ENCODE results near the gene FAR2. TPM values are rescaled to one million over a fixed set of nuclear protein-coding genes. Genes with fewer than 3 reads are reported as not detected.

FAR2 gene
- total RNA-seq, 1 experiment from 2014 or later, result 22.1 TPM

DNA sequence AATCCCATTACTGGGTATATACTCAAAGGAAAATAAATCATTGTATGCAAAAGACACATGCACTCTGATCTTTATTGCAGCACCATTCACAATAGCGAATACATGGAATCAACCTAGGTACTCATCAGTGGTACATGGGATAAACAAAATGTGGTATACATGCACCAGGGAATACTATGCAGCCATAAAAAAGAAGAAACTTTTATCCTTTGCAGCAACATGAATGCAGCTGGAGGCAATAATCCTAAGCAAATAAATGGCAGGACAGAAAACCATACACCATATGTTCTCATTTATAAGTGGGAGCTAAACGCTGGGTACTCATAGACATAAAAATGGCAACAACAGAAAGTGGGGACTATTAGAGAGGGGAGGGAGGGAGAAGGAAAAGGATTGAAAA, 216.0 kb downstream of the FAR2 start:
- Mint-ChIP-seq H3K27ac (no peak overlapping the region), H3K4me1 (no peaks in the 10 kb centered on the region), H3K4me3 (no peak overlapping the region), H3K36me3 (ENCODE audit: insufficient read depth in 1 of 3, low read depth in 3 of 3) (peaks cover 12 to 37% (median 23%) of the 10 kb centered on the region in 3 experiments; a peak in 6 of 7 replicates), H3K27me3 (ENCODE audit: low read depth) (no peaks in the 10 kb centered on the region), H3K9me3 (no peaks in the 10 kb centered on the region)
- Histone ChIP-seq H2BK5ac (ENCODE audit: insufficient read length, low read length) (no peak overlapping the region), H2BK15ac (ENCODE audit: low read depth, low read length) (no peak overlapping the region), H3K27me3 (ENCODE audit: insufficient read depth, low read length) (no peaks in the 10 kb centered on the region), H3K56ac (ENCODE audit: insufficient read length, low read depth, low read length) (no peak overlapping the region), H3K14ac (ENCODE audit: insufficient read depth, low read length) (no peak overlapping the region), H3K23me2 (ENCODE audit: insufficient read length, low read depth, low read length, poor library complexity, severe bottlenecking) (no peaks in the 10 kb centered on the region), H2AK5ac (ENCODE audit: insufficient read length, low read length) (no peak overlapping the region), H4K8ac (replicated peaks; ENCODE audit: insufficient read length, low read depth, low read length) (no peak overlapping the region), H3K9ac (ENCODE audit: extremely low read depth, insufficient read length, low read length) (no peak overlapping the region), H4K20me1 (ENCODE audit: control insufficient read depth, insufficient read depth, insufficient read length) (no peaks in the 10 kb centered on the region), H3K27ac (ENCODE audit: insufficient read length, low read depth, low read length) (no peak overlapping the region), H2BK120ac (ENCODE audit: low read depth, low read length, poor library complexity, severe bottlenecking) (no peak overlapping the region), H3K4ac (ENCODE audit: low read depth, low read length) (no peak overlapping the region), H2BK20ac (ENCODE audit: low read depth, low read length, poor library complexity, severe bottlenecking) (no peak overlapping the region), H4K5ac (ENCODE audit: insufficient read length, low read depth, low read length) (no peak overlapping the region), H3K23ac (ENCODE audit: insufficient read length, low read depth, low read length) (no peak overlapping the region), H3K4me1 (ENCODE audit: insufficient read depth, low read length) (no peaks in the 10 kb centered on the region), H2AFZ (ENCODE audit: low read length) (no peak overlapping the region), H3K9me3 (ENCODE audit: control insufficient read depth, low read depth, low read length) (no peaks in the 10 kb centered on the region), H3K79me1 (ENCODE audit: insufficient read depth, low read depth, low read length, poor library complexity, severe bottlenecking) (no peaks in the 10 kb centered on the region), H3K4me2 (ENCODE audit: insufficient read depth, insufficient read length, low read length) (no peak overlapping the region), H3T11ph (ENCODE audit: low read length) (no peak overlapping the region), H2BK12ac (ENCODE audit: insufficient read length, low read depth, low read length) (no peak overlapping the region), H3K18ac (ENCODE audit: insufficient read length, low read depth, low read length) (no peak overlapping the region), H3K79me2 (ENCODE audit: insufficient read depth, low read length) (no peaks in the 10 kb centered on the region), H4K91ac (ENCODE audit: insufficient read length, low read depth, low read length) (no peak overlapping the region)
- TF ChIP-seq, protein P1, sequence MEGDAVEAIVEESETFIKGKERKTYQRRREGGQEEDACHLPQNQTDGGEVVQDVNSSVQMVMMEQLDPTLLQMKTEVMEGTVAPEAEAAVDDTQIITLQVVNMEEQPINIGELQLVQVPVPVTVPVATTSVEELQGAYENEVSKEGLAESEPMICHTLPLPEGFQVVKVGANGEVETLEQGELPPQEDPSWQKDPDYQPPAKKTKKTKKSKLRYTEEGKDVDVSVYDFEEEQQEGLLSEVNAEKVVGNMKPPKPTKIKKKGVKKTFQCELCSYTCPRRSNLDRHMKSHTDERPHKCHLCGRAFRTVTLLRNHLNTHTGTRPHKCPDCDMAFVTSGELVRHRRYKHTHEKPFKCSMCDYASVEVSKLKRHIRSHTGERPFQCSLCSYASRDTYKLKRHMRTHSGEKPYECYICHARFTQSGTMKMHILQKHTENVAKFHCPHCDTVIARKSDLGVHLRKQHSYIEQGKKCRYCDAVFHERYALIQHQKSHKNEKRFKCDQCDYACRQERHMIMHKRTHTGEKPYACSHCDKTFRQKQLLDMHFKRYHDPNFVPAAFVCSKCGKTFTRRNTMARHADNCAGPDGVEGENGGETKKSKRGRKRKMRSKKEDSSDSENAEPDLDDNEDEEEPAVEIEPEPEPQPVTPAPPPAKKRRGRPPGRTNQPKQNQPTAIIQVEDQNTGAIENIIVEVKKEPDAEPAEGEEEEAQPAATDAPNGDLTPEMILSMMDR (conservative IDR thresholded peaks at IDR 0.05), result no peak
- no CpG with 5 or more reads among the region's 2 CpGs for whole genome bisulfite sequencing (ENCODE audit: extremely low coverage, insufficient read length, low lambda C conversion rate)
- DNase-seq, result no peak
